ENCODE measurements around the gene MYOZ2. TPM values are rescaled to one million over a fixed set of nuclear protein-coding genes. Genes with fewer than 3 reads are reported as not detected.

The MYOZ2 gene
- total and polyA plus RNA-seq, 2 of the 13 experiments (the other 11 are each of a cell fraction or from before 2014, with no cell fraction given): 0.03 TPM; not detected in 1

DNA sequence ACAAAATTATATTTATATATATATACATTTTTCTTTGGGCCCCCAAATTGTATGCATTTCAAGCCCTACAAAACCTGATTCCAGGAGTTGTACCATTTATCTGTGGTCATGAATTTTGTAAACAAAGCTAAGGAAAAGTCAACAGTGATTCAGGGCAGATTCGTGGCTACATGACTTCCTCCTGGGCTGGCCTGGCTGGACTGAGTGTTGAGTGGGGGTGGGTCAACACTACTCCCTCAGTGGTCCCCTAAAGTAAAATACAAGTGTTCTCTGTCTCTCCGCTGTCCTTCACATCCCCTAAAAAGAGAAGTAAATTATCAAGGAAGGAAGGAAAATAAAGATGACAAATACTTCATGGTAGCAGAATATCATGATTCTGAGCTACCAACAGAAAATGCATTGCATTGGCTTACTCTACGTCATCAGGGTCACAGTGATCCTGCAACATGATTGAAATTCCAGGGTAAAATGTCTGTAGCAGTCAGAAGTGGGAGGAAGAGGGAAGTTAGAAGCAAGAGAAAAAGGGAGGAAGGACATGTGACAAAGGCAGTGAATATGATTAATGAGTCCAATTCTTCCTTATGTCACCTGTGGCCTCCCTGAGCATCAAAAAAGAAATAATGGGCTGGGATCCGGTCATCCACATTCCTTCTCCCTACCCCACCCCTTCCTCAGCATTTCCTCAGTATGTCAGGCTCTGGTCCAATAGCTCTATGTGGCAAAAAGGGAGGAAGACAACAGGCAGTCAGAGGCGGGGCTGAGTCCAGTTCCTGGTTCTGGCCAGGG is 42.4 kb upstream of the MYOZ2 start (continued):
- TF ChIP-seq CREB1 (IDR thresholded peaks at IDR 0.05): peak; percentile 77
- TF ChIP-seq CREB1 (CRISPR knock-in tag; IDR thresholded peaks at IDR 0.05): no peak
- no peak for TF ChIP-seq SP140L (CRISPR knock-in tag; IDR thresholded peaks at IDR 0.05; ENCODE audit: borderline replicate concordance)
- TF ChIP-seq, protein P1, sequence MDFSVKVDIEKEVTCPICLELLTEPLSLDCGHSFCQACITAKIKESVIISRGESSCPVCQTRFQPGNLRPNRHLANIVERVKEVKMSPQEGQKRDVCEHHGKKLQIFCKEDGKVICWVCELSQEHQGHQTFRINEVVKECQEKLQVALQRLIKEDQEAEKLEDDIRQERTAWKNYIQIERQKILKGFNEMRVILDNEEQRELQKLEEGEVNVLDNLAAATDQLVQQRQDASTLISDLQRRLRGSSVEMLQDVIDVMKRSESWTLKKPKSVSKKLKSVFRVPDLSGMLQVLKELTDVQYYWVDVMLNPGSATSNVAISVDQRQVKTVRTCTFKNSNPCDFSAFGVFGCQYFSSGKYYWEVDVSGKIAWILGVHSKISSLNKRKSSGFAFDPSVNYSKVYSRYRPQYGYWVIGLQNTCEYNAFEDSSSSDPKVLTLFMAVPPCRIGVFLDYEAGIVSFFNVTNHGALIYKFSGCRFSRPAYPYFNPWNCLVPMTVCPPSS (IDR thresholded peaks at IDR 0.05): no peak
- no peak for TF ChIP-seq MAZ (IDR thresholded peaks at IDR 0.05; ENCODE audit: borderline replicate concordance, low read depth, low read length)
- no peak for TF ChIP-seq MAZ (CRISPR knock-in tag; IDR thresholded peaks at IDR 0.05; ENCODE audit: low read depth)
- no peak for TF ChIP-seq MTA3 (CRISPR knock-in tag; IDR thresholded peaks at IDR 0.05)
- TF ChIP-seq ELF3 (CRISPR knock-in tag; IDR thresholded peaks at IDR 0.05): peak; percentile 92
- TF ChIP-seq, protein P2, sequence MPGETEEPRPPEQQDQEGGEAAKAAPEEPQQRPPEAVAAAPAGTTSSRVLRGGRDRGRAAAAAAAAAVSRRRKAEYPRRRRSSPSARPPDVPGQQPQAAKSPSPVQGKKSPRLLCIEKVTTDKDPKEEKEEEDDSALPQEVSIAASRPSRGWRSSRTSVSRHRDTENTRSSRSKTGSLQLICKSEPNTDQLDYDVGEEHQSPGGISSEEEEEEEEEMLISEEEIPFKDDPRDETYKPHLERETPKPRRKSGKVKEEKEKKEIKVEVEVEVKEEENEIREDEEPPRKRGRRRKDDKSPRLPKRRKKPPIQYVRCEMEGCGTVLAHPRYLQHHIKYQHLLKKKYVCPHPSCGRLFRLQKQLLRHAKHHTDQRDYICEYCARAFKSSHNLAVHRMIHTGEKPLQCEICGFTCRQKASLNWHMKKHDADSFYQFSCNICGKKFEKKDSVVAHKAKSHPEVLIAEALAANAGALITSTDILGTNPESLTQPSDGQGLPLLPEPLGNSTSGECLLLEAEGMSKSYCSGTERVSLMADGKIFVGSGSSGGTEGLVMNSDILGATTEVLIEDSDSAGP (CRISPR knock-in tag; IDR thresholded peaks at IDR 0.05; ENCODE audit: borderline replicate concordance): no peak
- peak; percentile 79 for TF ChIP-seq FOSL2 (CRISPR knock-in tag; IDR thresholded peaks at IDR 0.05)
- TF ChIP-seq, protein P3, sequence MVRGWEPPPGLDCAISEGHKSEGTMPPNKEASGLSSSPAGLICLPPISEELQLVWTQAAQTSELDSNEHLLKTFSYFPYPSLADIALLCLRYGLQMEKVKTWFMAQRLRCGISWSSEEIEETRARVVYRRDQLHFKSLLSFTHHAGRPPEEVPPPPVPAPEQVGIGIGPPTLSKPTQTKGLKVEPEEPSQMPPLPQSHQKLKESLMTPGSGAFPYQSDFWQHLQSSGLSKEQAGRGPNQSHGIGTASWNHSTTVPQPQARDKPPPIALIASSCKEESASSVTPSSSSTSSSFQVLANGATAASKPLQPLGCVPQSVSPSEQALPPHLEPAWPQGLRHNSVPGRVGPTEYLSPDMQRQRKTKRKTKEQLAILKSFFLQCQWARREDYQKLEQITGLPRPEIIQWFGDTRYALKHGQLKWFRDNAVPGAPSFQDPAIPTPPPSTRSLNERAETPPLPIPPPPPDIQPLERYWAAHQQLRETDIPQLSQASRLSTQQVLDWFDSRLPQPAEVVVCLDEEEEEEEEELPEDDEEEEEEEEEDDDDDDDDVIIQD (CRISPR knock-in tag; IDR thresholded peaks at IDR 0.05; ENCODE audit: low read depth): peak; percentile 51; the same call in 1 of the 2 replicates
- TF ChIP-seq FOXA3 (CRISPR knock-in tag; IDR thresholded peaks at IDR 0.05): peak; percentile 80
- TF ChIP-seq, protein P4, sequence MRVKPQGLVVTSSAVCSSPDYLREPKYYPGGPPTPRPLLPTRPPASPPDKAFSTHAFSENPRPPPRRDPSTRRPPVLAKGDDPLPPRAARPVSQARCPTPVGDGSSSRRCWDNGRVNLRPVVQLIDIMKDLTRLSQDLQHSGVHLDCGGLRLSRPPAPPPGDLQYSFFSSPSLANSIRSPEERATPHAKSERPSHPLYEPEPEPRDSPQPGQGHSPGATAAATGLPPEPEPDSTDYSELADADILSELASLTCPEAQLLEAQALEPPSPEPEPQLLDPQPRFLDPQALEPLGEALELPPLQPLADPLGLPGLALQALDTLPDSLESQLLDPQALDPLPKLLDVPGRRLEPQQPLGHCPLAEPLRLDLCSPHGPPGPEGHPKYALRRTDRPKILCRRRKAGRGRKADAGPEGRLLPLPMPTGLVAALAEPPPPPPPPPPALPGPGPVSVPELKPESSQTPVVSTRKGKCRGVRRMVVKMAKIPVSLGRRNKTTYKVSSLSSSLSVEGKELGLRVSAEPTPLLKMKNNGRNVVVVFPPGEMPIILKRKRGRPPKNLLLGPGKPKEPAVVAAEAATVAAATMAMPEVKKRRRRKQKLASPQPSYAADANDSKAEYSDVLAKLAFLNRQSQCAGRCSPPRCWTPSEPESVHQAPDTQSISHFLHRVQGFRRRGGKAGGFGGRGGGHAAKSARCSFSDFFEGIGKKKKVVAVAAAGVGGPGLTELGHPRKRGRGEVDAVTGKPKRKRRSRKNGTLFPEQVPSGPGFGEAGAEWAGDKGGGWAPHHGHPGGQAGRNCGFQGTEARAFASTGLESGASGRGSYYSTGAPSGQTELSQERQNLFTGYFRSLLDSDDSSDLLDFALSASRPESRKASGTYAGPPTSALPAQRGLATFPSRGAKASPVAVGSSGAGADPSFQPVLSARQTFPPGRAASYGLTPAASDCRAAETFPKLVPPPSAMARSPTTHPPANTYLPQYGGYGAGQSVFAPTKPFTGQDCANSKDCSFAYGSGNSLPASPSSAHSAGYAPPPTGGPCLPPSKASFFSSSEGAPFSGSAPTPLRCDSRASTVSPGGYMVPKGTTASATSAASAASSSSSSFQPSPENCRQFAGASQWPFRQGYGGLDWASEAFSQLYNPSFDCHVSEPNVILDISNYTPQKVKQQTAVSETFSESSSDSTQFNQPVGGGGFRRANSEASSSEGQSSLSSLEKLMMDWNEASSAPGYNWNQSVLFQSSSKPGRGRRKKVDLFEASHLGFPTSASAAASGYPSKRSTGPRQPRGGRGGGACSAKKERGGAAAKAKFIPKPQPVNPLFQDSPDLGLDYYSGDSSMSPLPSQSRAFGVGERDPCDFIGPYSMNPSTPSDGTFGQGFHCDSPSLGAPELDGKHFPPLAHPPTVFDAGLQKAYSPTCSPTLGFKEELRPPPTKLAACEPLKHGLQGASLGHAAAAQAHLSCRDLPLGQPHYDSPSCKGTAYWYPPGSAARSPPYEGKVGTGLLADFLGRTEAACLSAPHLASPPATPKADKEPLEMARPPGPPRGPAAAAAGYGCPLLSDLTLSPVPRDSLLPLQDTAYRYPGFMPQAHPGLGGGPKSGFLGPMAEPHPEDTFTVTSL (CRISPR knock-in tag; IDR thresholded peaks at IDR 0.05; ENCODE audit: borderline replicate concordance): peak; percentile 46; the same call in 1 of the 2 replicates
- TF ChIP-seq, protein P5, sequence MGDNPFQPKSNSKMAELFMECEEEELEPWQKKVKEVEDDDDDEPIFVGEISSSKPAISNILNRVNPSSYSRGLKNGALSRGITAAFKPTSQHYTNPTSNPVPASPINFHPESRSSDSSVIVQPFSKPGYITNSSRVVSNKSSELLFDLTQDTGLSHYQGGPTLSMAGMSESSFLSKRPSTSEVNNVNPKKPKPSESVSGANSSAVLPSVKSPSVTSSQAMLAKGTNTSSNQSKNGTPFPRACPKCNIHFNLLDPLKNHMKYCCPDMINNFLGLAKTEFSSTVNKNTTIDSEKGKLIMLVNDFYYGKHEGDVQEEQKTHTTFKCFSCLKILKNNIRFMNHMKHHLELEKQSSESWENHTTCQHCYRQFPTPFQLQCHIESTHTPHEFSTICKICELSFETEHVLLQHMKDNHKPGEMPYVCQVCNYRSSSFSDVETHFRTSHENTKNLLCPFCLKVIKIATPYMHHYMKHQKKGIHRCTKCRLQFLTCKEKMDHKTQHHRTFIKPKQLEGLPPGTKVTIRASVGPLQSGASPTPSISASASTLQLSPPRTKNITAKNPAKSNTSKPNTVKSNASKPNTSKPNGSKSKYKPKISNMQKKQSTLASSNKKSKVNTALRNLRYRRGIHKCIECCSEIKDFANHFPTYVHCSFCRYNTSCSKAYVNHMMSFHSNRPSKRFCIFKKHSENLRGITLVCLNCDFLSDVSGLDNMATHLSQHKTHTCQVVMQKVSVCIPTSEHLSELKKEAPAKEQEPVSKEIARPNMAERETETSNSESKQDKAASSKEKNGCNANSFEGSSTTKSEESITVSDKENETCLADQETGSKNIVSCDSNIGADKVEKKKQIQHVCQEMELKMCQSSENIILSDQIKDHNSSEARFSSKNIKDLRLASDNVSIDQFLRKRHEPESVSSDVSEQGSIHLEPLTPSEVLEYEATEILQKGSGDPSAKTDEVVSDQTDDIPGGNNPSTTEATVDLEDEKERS (CRISPR knock-in tag; IDR thresholded peaks at IDR 0.05): no peak
- TF ChIP-seq FOXA1 (IDR thresholded peaks at IDR 0.05): no peak
- TF ChIP-seq FOXA1 (CRISPR knock-in tag; IDR thresholded peaks at IDR 0.05): peak; percentile 66

Data from HepG2 (cell line).